SK-N-SH (cell line): ENCODE data around the gene RAB1A. TPM values are rescaled to one million over a fixed set of nuclear protein-coding genes. Genes with fewer than 3 reads are reported as not detected.

Experiments
- CTCF ChIA-PET: fragments of 300-600, 350-600 bp; formaldehyde crosslinking; extraction: SDS; loops from one replicate; lab custom pipeline; 2021; lab: Yijun Ruan, JAX
- POLR2A ChIA-PET: fragments of 350-600 bp; sonication (Branson Sonifier 250); formaldehyde crosslinking; extraction: SDS; loops from one replicate; lab custom pipeline; 2020; ENCODE audit warnings: antibody characterized with exemption, inconsistent platforms; lab: Yijun Ruan, JAX
- DNase-seq: peaks from one replicate; pipeline ENCODE4 v3.0.0; 2012
- H2AFZ ChIP-seq: fragments of 200-600 bp; sonication (generic); 2 replicates; pipeline ENCODE4 v1.8.1; 2016; ENCODE audit warnings: antibody characterized with exemption, mild to moderate bottlenecking, low read depth
- H3F3A ChIP-seq: fragments of 200-600 bp; sonication (generic); replicated peaks from 2 replicates; pipeline ENCODE3; 2016; ENCODE audit warnings: antibody characterized with exemption, mild to moderate bottlenecking; ENCODE audit not compliant: insufficient read depth
- H3K27ac ChIP-seq, 2 experiments: fragments of 200-500 bp in 1 of 2; fragments of 200-600 bp in 1 of 2; sonication (Bioruptor generic) in 1 of 2; sonication (generic), shearing (Covaris generic) in 1 of 2; 2 replicates each; pipeline versions ENCODE4 v1.5.1 to v1.6.1; 2014 to 2016; ENCODE audit warnings: low read depth in 2 of 2, inconsistent platforms in 1 of 2, low read length in 1 of 2, mild to moderate bottlenecking in 1 of 2, mixed read lengths in 1 of 2
- H3K27me3 ChIP-seq: fragments of 200-600 bp; sonication (generic), shearing (Covaris generic); 2 replicates; pipeline ENCODE4 v1.6.1; 2016; ENCODE audit warnings: mixed run types; ENCODE audit not compliant: insufficient read depth
- H3K36me3 ChIP-seq, 2 experiments: fragments of 200-500 bp in 1 of 2; fragments of 200-600 bp in 1 of 2; sonication (Bioruptor generic) in 1 of 2; sonication (generic) in 1 of 2; replicated peaks in 1 of 2; 2 replicates each; pipeline versions ENCODE3 to v1.5.1; 2014 to 2016; ENCODE audit warnings: low read length in 1 of 2, mild to moderate bottlenecking in 1 of 2; ENCODE audit not compliant: insufficient read depth in 2 of 2, control insufficient read depth in 1 of 2
- H3K4me1 ChIP-seq, 2 experiments: fragments of 200-500 bp in 1 of 2; fragments of 200-600 bp in 1 of 2; sonication (Bioruptor generic) in 1 of 2; sonication (generic), shearing (Covaris generic) in 1 of 2; 2 replicates each; pipeline versions ENCODE4 v1.5.1 to v1.6.1; 2014 to 2016; ENCODE audit warnings: low read depth in 1 of 2, low read length in 1 of 2, mixed run types in 1 of 2; ENCODE audit not compliant: insufficient read depth in 2 of 2, control insufficient read depth in 1 of 2
- H3K4me2 ChIP-seq: fragments of 200-600 bp; sonication (generic), shearing (Covaris generic); 2 replicates; pipeline ENCODE4 v1.6.1; 2017; ENCODE audit warnings: mixed run types
- H3K4me3 ChIP-seq, 2 experiments: fragments of 200-500 bp in 1 of 2; fragments of 200-600 bp in 1 of 2; sonication (Bioruptor generic) in 1 of 2; sonication (generic), shearing (Covaris generic) in 1 of 2; 2 replicates each; pipeline versions ENCODE4 v1.5.1 to v1.8.1; 2014 to 2016; ENCODE audit warnings: low read depth in 2 of 2, inconsistent platforms in 1 of 2, low read length in 1 of 2, mild to moderate bottlenecking in 1 of 2, mixed read lengths in 1 of 2, moderate library complexity in 1 of 2
- H3K79me2 ChIP-seq: fragments of 200-600 bp; sonication (generic); 2 replicates; pipeline ENCODE4 v1.8.1; 2017; ENCODE audit warnings: mild to moderate bottlenecking; ENCODE audit not compliant: insufficient read depth
- H3K9ac ChIP-seq: fragments of 200-600 bp; sonication (generic); 2 replicates; pipeline ENCODE4 v1.6.1; 2017; ENCODE audit warnings: mixed run types
- H3K9me2 ChIP-seq: fragments of 200-600 bp; sonication (generic); 2 replicates; pipeline ENCODE4 v1.6.1; 2017; ENCODE audit warnings: mixed run types
- H3K9me3 ChIP-seq: fragments of 200-600 bp; sonication (generic); 2 replicates; pipeline ENCODE4 v1.6.1; 2017; ENCODE audit warnings: mixed run types, mild to moderate bottlenecking, moderate library complexity
- H4K20me1 ChIP-seq: fragments of 200-600 bp; sonication (generic); 2 replicates; pipeline ENCODE4 v1.6.1; 2017; ENCODE audit warnings: mild to moderate bottlenecking, mixed run types; ENCODE audit not compliant: insufficient read depth
- CHD2 ChIP-seq: fragments of 150-350 bp; IDR thresholded peaks from 2 replicates; pipeline ENCODE4 v1.6.1; 2018; ENCODE audit warnings: low read length; ENCODE audit not compliant: partially characterized antibody
- EP300 ChIP-seq, 2 experiments: IDR thresholded peaks; 2 replicates each; pipeline versions ENCODE4 v1.4.0 to v1.6.1; 2012; ENCODE audit warnings: borderline replicate concordance in 1 of 2, low read depth in 1 of 2, low read length in 1 of 2
- GATA2 ChIP-seq: sonication (generic); formaldehyde crosslinking; IDR thresholded peaks from 2 replicates; pipeline ENCODE4 v1.5.0; 2020; ENCODE audit warnings: mild to moderate bottlenecking, missing genetic modification reagents
- NFIC ChIP-seq: IDR thresholded peaks from 2 replicates; pipeline ENCODE4 v1.4.0; 2012; ENCODE audit warnings: borderline replicate concordance
- POLR2AphosphoS5 ChIP-seq: IDR thresholded peaks from 2 replicates; pipeline ENCODE4 v1.6.1; 2012; ENCODE audit warnings: low read depth, low read length
- SIN3A ChIP-seq: IDR thresholded peaks from 2 replicates; pipeline ENCODE4 v1.6.1; 2012; ENCODE audit warnings: low read depth, mild to moderate bottlenecking, low read length, moderate library complexity, borderline replicate concordance
- TAF1 ChIP-seq: IDR thresholded peaks from 2 replicates; pipeline ENCODE4 v1.6.1; 2012; ENCODE audit warnings: low read depth, mild to moderate bottlenecking, low read length, moderate library complexity, borderline replicate concordance
- WGBS: methylation state at CpG from one replicate; pipeline ENCODE4 v1.1.6; 2017; ENCODE audit warnings: low lambda C conversion rate; 5-methylcytosine and 5-hydroxymethylcytosine counted together
- polyA plus RNA-seq, 3 experiments: library from polyadenylated mRNA; depleted of rRNA; stranded (reverse); fragments of >200 nt; gene quantifications; 2 replicates each; pipeline ENCODE4 v1.2.3, GENCODE V29; 2012
- TF ChIP-seq, protein P1 (sequence below): IDR thresholded peaks from 2 replicates; pipeline ENCODE4; 2012
- TF ChIP-seq, protein P2 (sequence below): IDR thresholded peaks from 2 replicates; pipeline ENCODE4 v1.4.0; 2012; ENCODE audit warnings: low read depth
- TF ChIP-seq, protein P3 (sequence below): IDR thresholded peaks from 2 replicates; pipeline ENCODE4 v1.4.0; 2012; ENCODE audit warnings: low read depth, borderline replicate concordance

RAB1A gene
- polyA plus RNA-seq, 1 of the 3 experiments (the other 2 are of a cell fraction) = 113 TPM

DNA sequence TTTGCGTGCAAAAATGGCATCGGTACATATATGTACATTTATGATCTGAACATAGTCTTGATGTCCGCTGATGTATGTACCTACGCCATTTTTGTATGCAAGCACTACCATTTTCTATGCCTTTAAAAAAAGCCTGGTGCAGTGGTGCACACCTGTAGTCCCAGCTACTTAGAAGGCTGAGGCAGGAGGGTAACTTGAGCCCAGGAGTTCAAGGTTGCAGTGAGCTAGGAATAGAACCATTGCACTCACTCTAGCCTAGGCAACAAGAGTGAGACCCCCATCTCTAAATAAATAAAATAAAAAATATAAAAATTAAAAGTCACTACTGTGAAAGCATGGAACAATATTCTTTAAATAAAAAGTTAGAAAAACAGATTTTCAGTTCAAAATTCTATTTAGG lies 16.7 kb downstream of the RAB1A start:
- Histone ChIP-seq H3K4me2 (no peak overlapping the region), H3K4me1 (no peaks in the 10 kb centered on the region), H3K4me3 (no peak overlapping the region), H3K27me3 (no peaks in the 10 kb centered on the region), H3K79me2 (peaks cover 100% of the 10 kb centered on the region), H2AFZ (no peak overlapping the region), H3K27ac (no peak overlapping the region), H3K9me3 (no peaks in the 10 kb centered on the region), H3K9me2 (no peaks in the 10 kb centered on the region), H3K9ac (no peak overlapping the region), H4K20me1 (peaks cover 99% of the 10 kb centered on the region), H3F3A (peaks cover 7% of the 10 kb centered on the region), H3K36me3 (peaks cover 0 to 13% of the 10 kb centered on the region in 2 experiments)
- 99% methylated on average over 4 of the region's 4 CpGs for WGBS
- POLR2A ChIA-PET = no interaction called here
- no peak for DNase-seq
- CTCF ChIA-PET = interaction anchor here (1.0 to 1.1 kb wide), 2 partner anchors 16 to 18 kb away, joined by 3 read pairs; partner anchors contain the start of gene RAB1A
- TF ChIP-seq EP300 (IDR thresholded peaks at IDR 0.05; ENCODE audit: borderline replicate concordance in 1 of 2, low read depth in 1 of 2, low read length in 1 of 2) = no peak
- TF ChIP-seq, protein P1, sequence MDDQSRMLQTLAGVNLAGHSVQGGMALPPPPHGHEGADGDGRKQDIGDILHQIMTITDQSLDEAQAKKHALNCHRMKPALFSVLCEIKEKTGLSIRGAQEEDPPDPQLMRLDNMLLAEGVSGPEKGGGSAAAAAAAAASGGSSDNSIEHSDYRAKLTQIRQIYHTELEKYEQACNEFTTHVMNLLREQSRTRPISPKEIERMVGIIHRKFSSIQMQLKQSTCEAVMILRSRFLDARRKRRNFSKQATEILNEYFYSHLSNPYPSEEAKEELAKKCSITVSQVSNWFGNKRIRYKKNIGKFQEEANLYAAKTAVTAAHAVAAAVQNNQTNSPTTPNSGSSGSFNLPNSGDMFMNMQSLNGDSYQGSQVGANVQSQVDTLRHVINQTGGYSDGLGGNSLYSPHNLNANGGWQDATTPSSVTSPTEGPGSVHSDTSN = no peak

DNA sequence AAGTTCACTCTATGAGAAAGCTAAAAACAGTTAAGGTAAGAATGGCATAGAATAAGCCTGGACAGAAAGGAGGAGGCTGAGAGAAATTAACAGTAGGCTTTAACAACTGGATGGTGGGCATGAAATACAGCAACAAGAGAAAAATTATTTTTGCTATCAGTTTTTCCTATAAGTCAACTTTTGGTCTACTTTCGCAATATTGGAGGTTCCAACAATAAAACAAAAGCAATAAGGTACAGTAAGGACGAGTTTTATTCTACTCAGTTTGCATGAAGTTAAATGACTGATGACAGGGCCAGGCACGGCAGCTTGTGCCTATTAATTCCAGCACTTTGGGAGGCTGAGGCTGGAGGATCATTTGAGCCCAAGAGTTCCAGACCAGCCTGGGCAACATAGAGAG lies 17.3 kb downstream of the RAB1A start:
- peaks cover 99% of the 10 kb centered on the region for H4K20me1 ChIP-seq
- CTCF ChIA-PET = interaction anchor here (1.1 kb wide), 2 partner anchors 17 to 35 kb away, joined by 3 to 4 read pairs; partner anchors contain the start of gene RAB1A

More for the DNA sequence above, 17.3 kb downstream of the RAB1A start:
- peaks cover 100% of the 10 kb centered on the region for H3K79me2 ChIP-seq
- H3K9me3 ChIP-seq = no peaks in the 10 kb centered on the region
- WGBS = 62% methylated on average over 3 of the region's 3 CpGs
- no peak overlapping the region for H3K4me3 ChIP-seq
- TF ChIP-seq, protein P2, sequence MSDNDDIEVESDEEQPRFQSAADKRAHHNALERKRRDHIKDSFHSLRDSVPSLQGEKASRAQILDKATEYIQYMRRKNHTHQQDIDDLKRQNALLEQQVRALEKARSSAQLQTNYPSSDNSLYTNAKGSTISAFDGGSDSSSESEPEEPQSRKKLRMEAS = no peak
- TF ChIP-seq NFIC (no peak), TAF1 (no peak), POLR2AphosphoS5 (no peak), GATA2 (CRISPR knock-in tag) (no peak), SIN3A (no peak), CHD2 (no peak)
- TF ChIP-seq, protein P3, sequence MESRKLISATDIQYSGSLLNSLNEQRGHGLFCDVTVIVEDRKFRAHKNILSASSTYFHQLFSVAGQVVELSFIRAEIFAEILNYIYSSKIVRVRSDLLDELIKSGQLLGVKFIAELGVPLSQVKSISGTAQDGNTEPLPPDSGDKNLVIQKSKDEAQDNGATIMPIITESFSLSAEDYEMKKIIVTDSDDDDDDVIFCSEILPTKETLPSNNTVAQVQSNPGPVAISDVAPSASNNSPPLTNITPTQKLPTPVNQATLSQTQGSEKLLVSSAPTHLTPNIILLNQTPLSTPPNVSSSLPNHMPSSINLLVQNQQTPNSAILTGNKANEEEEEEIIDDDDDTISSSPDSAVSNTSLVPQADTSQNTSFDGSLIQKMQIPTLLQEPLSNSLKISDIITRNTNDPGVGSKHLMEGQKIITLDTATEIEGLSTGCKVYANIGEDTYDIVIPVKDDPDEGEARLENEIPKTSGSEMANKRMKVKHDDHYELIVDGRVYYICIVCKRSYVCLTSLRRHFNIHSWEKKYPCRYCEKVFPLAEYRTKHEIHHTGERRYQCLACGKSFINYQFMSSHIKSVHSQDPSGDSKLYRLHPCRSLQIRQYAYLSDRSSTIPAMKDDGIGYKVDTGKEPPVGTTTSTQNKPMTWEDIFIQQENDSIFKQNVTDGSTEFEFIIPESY = no peak
- no peak overlapping the region for H2AFZ ChIP-seq
- H3F3A ChIP-seq = peaks cover 7% of the 10 kb centered on the region
- H3K4me1 ChIP-seq = no peaks in the 10 kb centered on the region
- DNase-seq = no peak
- no peaks in the 10 kb centered on the region for H3K9me2 ChIP-seq
- no peak overlapping the region for H3K4me2 ChIP-seq
- H3K27me3 ChIP-seq = no peaks in the 10 kb centered on the region
- no peak overlapping the region for H3K27ac ChIP-seq
- peaks cover 0 to 13% of the 10 kb centered on the region in 2 experiments for H3K36me3 ChIP-seq
- no peak overlapping the region for H3K9ac ChIP-seq
- POLR2A ChIA-PET = no interaction called here
